ENCODE data around the gene LMNTD1.
"Not testable (repeated sequence)": the region's sequence is repeated elsewhere in the genome, so short reads cannot be mapped to it uniquely, and the experiment has no call there.

The LMNTD1 gene

GRCh38 chr12:25426821-25427220 lies 126.3 kb downstream of the LMNTD1 start:
- not testable (repeated sequence) for DNase-seq
